ENCODE measurements around the gene TIMM44. TPM values are rescaled to one million over a fixed set of nuclear protein-coding genes. Genes with fewer than 3 reads are reported as not detected.

TIMM44 gene
- total RNA-seq, 1 donor from 2014 or later = 43.7 TPM

- peaks cover 100% of the 10 kb centered on the region for H4K20me1 ChIP-seq (ENCODE audit: low read depth)
- H3K27ac ChIP-seq = no peak overlapping the region
- H3F3A ChIP-seq (ENCODE audit: low read depth) = no peaks in the 10 kb centered on the region
- Mint-ChIP-seq H3K27me3 (ENCODE audit: insufficient read depth, low read depth) (peaks cover 9% of the 10 kb centered on the region), H3K27ac (peak overlapping the region; percentile 61), H3K4me1 (no peaks in the 10 kb centered on the region), H3K4me3 (peak overlapping the region; percentile 59), H3K36me3 (peaks cover 37% of the 10 kb centered on the region), H3K9me3 (no peaks in the 10 kb centered on the region)
- no peak for DNase-seq (ENCODE audit: low spot score)
- no peaks in the 10 kb centered on the region for H3K27me3 ChIP-seq
- no peak overlapping the region for H3K4me3 ChIP-seq
- H3K4me1 ChIP-seq = no peaks in the 10 kb centered on the region
- peaks cover 98% of the 10 kb centered on the region for H3K79me2 ChIP-seq (ENCODE audit: low read depth)
- no peak overlapping the region for H3K9ac ChIP-seq
- TF ChIP-seq EZH2phosphoT487 (IDR thresholded peaks at IDR 0.05) (no peak), CTCF (IDR thresholded peaks at IDR 0.05) (no peak), EZH2 (IDR thresholded peaks at IDR 0.05) (no peak)
- H2AFZ ChIP-seq (replicated peaks) = no peak overlapping the region
- peaks cover 3% of the 10 kb centered on the region for H3K36me3 ChIP-seq
- no peak overlapping the region for H3K4me2 ChIP-seq
- H3K9me3 ChIP-seq (ENCODE audit: low read depth) = no peaks in the 10 kb centered on the region
Measured at GRCh38 chr19:7988307-7988706, 44.8 kb upstream of the TIMM44 start.

DNA sequence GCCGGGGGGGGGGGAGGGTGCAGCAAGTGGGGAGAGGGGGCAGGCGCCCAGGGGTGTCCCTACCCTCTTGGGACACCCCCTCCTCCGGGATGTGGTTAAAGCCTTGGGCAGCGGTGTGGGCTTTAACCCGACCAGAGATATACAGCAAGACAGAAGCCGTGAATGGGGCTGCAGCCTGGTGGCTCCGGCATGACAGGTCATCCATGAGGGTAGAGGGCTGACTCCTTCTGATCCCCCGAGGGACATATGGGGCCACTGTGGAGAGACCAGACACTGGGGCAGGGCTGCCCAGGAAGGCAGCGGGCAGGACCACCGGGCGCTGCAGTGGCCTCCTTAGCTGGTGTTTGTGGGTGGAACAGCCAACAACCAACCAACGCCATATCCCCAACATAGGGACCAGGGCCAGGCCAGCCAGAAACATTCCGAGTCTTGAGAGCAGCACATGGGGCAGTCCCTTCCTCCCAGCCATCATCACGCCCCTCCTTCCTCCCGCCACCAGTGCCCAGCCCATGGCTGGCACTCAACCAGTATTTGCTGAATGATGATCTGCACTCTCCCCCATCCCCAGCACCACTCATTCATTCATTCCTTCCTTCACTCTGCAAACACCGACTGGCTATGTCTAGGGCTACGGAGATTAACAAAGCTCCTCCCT lies 43.8 kb upstream of the TIMM44 start:
- H3K27me3 Mint-ChIP-seq (ENCODE audit: insufficient read depth, low read depth) = peaks cover 9% of the 10 kb centered on the region
- Histone ChIP-seq H3K36me3 (peaks cover 3% of the 10 kb centered on the region), H3K27ac (no peak overlapping the region), H2AFZ (replicated peaks) (no peak overlapping the region), H3F3A (ENCODE audit: low read depth) (no peaks in the 10 kb centered on the region), H3K79me2 (ENCODE audit: low read depth) (peaks cover 96% of the 10 kb centered on the region), H4K20me1 (ENCODE audit: low read depth) (peaks cover 100% of the 10 kb centered on the region), H3K4me2 (no peak overlapping the region), H3K4me1 (no peaks in the 10 kb centered on the region), H3K27me3 (no peaks in the 10 kb centered on the region), H3K9ac (no peak overlapping the region), H3K4me3 (no peak overlapping the region), H3K9me3 (ENCODE audit: low read depth) (no peaks in the 10 kb centered on the region)
- H3K9me3 Mint-ChIP-seq = no peaks in the 10 kb centered on the region
- peak overlapping the region; percentile 3 for H3K4me3 Mint-ChIP-seq
- no peak overlapping the region for H3K27ac Mint-ChIP-seq
- DNase-seq (ENCODE audit: low spot score) = no peak
- TF ChIP-seq CTCF (IDR thresholded peaks at IDR 0.05) (no peak), EZH2 (IDR thresholded peaks at IDR 0.05) (no peak), EZH2phosphoT487 (IDR thresholded peaks at IDR 0.05) (no peak)
- H3K4me1 Mint-ChIP-seq = no peaks in the 10 kb centered on the region
- H3K36me3 Mint-ChIP-seq = peaks cover 38% of the 10 kb centered on the region

DNA sequence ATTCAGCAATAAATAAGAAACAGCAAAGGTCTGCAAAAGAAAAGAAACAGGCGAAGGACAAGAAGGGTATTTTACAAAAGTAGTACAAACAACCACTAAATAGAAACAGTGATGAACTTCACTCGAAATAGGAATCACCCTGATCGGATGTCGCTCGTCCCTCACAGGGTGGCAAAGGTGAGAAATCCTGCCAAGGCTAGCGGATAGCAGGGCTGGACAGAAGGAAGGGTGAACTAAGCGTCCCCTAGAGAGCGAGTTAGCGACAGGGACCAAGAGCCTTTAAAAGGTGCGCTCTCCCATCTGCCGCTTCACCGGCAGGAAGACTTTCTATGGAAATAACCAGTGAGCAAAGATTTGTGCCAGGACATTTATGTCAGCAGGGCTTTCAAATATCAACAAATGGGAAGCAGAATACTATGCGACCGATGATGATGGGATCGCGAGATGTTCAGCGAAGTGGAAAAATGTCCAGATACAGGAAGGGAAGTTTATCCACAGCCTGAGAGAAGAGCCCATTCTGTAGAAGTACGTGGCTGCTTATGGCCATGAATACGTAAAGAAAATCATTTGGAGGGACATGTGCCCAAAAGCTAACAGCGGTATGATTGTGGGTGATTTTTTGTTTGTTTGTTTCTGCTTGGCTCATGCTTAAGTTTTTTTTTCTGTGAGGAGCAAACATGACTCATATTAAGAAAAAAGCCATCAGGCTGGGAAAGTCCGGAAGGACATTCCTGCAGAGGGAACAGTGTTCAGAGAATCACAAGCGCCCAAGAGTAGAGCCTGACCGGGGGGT lies 43.1 kb upstream of the TIMM44 start:
- H3K9me3 ChIP-seq (ENCODE audit: low read depth) = no peaks in the 10 kb centered on the region
- H3K9ac ChIP-seq = no peak overlapping the region
- H3K27ac ChIP-seq = no peak overlapping the region
- no peak overlapping the region for H2AFZ ChIP-seq (replicated peaks)
- peaks cover 100% of the 10 kb centered on the region for H4K20me1 ChIP-seq (ENCODE audit: low read depth)
- no peaks in the 10 kb centered on the region for H3K9me3 Mint-ChIP-seq
- TF ChIP-seq EZH2phosphoT487 (IDR thresholded peaks at IDR 0.05) = no peak
- TF ChIP-seq CTCF (IDR thresholded peaks at IDR 0.05) = no peak
- no peak for TF ChIP-seq EZH2 (IDR thresholded peaks at IDR 0.05)
- no peak overlapping the region for H3K4me3 ChIP-seq
- no peak overlapping the region for H3K4me2 ChIP-seq
- H3K36me3 ChIP-seq = peaks cover 3% of the 10 kb centered on the region
- no peaks in the 10 kb centered on the region for H3F3A ChIP-seq (ENCODE audit: low read depth)
- H3K4me1 ChIP-seq = no peaks in the 10 kb centered on the region
- peaks cover 9% of the 10 kb centered on the region for H3K27me3 Mint-ChIP-seq (ENCODE audit: insufficient read depth, low read depth)
- H3K4me3 Mint-ChIP-seq = no peak overlapping the region
- no peak for DNase-seq (ENCODE audit: low spot score)
- peaks cover 38% of the 10 kb centered on the region for H3K36me3 Mint-ChIP-seq
- H3K27me3 ChIP-seq = no peaks in the 10 kb centered on the region
- peaks cover 89% of the 10 kb centered on the region for H3K79me2 ChIP-seq (ENCODE audit: low read depth)
- H3K4me1 Mint-ChIP-seq = no peaks in the 10 kb centered on the region
- H3K27ac Mint-ChIP-seq = no peak overlapping the region
